Measurements from ENCODE around the gene ZNF462.

ZNF462 gene

DNA sequence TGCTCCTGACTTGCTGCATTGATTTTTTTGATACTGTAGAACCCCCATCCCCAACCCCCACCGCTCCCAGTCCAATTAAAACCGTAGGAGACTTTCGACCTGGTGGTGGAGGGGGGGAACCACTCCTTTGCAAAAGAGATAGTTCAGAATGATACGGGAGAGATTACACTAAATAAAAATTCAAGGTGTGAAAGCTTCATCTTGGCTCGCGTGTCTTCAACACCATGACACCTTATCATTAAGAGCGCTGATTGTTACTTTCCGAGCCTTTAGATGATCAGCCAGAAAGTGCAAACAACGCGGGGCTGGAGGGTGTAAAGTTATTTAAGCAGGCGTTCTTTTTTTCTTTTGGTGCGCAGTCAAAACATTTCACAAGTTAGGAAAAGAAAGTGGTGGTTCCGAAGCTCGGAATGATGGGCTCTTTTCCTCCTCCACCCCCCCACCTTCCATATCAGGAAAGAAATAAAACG, 1.3 kb upstream of the ZNF462 start:
- no peak for DNase-seq (ENCODE audit: low read depth)
- TF ChIP-seq MAX (IDR thresholded peaks at IDR 0.05; ENCODE audit: low read depth, low read length) = no peak
- TF ChIP-seq POLR2A (IDR thresholded peaks at IDR 0.05; ENCODE audit: extremely low read depth, insufficient read length) = no peak
- TF ChIP-seq CTCF (IDR thresholded peaks at IDR 0.05; ENCODE audit: low read depth, low read length) = no peak
- TF ChIP-seq MYC (IDR thresholded peaks at IDR 0.05; ENCODE audit: low read depth, low read length) = no peak
- H3K4me3 ChIP-seq (ENCODE audit: low read depth, low read length) = no peak overlapping the region

DNA sequence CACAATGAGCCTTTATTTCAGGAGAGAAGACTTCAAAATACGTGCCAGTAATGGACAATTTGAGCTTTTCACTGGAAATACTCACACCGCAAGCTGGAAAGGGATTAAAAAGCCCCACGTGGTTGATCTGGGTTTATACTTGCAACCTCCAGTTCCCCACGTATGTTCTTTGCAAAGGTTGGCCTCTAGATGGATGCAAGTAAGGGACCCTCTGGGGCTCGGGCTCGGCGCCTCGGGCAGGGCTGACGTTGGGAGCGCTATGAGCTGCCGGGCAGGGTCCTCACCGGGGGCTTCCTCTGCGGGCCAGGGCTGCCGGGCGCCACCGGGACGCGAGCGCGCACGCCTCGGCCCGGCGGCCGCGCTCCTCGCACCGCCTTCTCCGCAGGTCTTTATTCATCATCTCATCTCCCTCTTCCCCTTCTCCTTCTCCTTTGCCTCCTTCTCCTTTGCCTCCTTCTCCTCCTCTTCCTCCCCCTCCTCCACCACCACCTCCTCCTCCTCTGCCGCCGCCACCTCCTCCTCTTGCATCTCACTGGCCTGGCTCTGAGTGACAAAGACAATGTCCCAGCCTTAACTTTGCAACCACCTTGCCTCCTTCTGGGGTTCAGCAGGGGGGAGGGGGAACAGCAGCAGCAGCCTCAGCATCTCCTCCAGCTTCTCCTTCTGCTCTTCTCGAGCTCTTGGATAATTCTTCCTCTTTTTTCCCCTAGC, 701 bp upstream of the ZNF462 start:
- no peak for DNase-seq (ENCODE audit: low read depth)
- no peak for TF ChIP-seq MYC (IDR thresholded peaks at IDR 0.05; ENCODE audit: low read depth, low read length)
- no peak for TF ChIP-seq MAX (IDR thresholded peaks at IDR 0.05; ENCODE audit: low read depth, low read length)
- TF ChIP-seq POLR2A (IDR thresholded peaks at IDR 0.05; ENCODE audit: extremely low read depth, insufficient read length) = no peak
- TF ChIP-seq CTCF (IDR thresholded peaks at IDR 0.05; ENCODE audit: low read depth, low read length) = no peak
- no peak overlapping the region for H3K4me3 ChIP-seq (ENCODE audit: low read depth, low read length)

DNA sequence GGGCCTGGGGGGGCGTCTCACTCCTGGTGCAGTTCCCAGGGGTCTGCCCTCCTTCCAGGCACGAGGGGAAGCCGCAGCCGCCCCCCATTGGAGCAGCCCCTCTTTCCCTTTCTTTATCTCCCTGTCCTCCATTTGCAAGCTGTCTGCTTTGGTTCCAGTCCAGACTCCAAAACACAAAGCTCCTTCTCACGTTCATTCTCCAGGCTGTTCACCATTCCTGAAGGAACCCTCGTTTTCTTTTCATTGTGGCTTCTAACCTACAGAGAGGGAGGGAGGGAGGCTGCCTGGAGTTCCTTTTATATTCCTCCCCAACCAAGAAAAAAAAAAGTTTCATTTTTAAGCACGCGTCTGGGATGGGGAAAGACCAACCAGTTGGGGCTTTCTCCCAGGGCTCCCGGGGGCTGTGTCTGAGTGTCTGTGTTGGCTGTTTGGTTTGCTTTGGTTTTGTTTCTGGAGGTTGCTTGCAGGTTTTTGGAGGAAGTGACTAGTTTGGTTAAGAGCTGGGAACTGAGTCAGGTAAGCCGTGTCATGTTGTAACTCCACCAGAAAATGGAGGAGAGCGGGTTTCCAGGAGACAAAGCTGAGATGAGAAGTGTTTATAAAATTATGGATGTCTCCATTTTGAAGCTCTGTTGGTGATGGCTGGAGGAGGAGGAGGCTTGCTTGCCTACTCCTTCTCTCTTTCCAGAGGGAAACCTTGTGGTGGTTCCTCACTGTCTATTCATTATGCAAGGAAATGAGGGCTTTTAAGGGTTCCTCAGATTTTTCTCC, 1.6 kb downstream of the ZNF462 start:
- no peak for DNase-seq (ENCODE audit: low read depth)
- TF ChIP-seq CTCF (IDR thresholded peaks at IDR 0.05; ENCODE audit: low read depth, low read length) (no peak), MAX (IDR thresholded peaks at IDR 0.05; ENCODE audit: low read depth, low read length) (no peak), POLR2A (IDR thresholded peaks at IDR 0.05; ENCODE audit: extremely low read depth, insufficient read length) (no peak), MYC (IDR thresholded peaks at IDR 0.05; ENCODE audit: low read depth, low read length) (no peak)

DNA sequence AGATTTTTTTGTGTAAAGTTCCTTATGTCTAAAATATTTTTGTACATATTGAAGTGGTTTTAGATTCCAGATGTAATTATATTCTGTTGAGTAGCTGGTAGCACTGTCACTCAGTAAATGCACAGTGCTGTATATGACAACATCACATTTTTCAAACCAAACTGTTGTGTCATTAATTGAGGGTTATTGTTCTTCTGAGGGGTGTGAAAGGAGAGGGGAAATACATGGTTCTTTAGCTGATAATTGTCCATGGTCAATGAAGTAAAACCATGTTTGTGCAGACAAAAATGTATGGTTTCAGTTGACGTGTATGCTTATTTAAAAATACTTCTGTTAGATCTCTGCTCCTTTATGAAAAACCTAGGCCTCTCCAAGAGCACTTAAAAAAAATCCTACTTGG, 3.3 kb downstream of the ZNF462 start:
- TF ChIP-seq POLR2A (IDR thresholded peaks at IDR 0.05; ENCODE audit: extremely low read depth, insufficient read length) = no peak
- no peak for TF ChIP-seq CTCF (IDR thresholded peaks at IDR 0.05; ENCODE audit: low read depth, low read length)
- TF ChIP-seq MAX (IDR thresholded peaks at IDR 0.05; ENCODE audit: low read depth, low read length) = no peak
- TF ChIP-seq MYC (IDR thresholded peaks at IDR 0.05; ENCODE audit: low read depth, low read length) = no peak
- no peak for DNase-seq (ENCODE audit: low read depth)
- H3K4me3 ChIP-seq (ENCODE audit: low read depth, low read length) = no peak overlapping the region

More for the DNA sequence above, 1.6 kb downstream of the ZNF462 start:
- no peak overlapping the region for H3K4me3 ChIP-seq (ENCODE audit: low read depth, low read length)

DNA sequence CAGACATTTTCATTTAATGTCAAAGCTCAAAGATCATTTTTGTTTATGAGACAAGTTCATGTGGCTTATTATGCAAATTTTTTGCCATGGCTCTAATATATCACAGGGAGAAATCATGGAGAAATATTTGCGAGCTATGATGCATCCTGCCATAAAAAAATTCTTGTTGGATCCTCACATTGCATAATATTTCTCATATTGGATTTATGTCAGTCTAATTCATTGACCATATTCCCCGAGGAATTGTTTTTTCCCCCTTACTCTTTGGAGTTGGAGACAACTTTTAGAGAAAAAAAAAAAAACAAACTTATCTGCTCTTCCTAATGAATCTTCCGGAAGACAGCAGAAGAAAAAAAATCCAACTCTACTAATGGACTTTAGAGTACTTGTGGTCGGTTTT, 4.3 kb downstream of the ZNF462 start:
- DNase-seq (ENCODE audit: low read depth) = no peak
- no peak overlapping the region for H3K4me3 ChIP-seq (ENCODE audit: low read depth, low read length)
- TF ChIP-seq POLR2A (IDR thresholded peaks at IDR 0.05; ENCODE audit: extremely low read depth, insufficient read length) (no peak), MYC (IDR thresholded peaks at IDR 0.05; ENCODE audit: low read depth, low read length) (no peak), MAX (IDR thresholded peaks at IDR 0.05; ENCODE audit: low read depth, low read length) (no peak), CTCF (IDR thresholded peaks at IDR 0.05; ENCODE audit: low read depth, low read length) (no peak)

Measured in NB4 (cell line).